ENCODE measurements around the gene SLC35F5.

GRCh38 chr2:113780472-113780871 lies 24.0 kb upstream of the SLC35F5 start:
- TF ChIP-seq MTA2 (IDR thresholded peaks at IDR 0.05; ENCODE audit: low read depth): no peak
- no peak for TF ChIP-seq RBBP5 (conservative IDR thresholded peaks at IDR 0.05)
- TF ChIP-seq IRF3 (IDR thresholded peaks at IDR 0.05): no peak

All from GM12878 (cell line).